Measurements from ENCODE around the gene PTPRD. TPM values are rescaled to one million over a fixed set of nuclear protein-coding genes. Genes with fewer than 3 reads are reported as not detected.

The PTPRD gene
- total and polyA plus RNA-seq, 2 of the 4 experiments (the other 2 are of a cell fraction), result 0.07 to 0.18 TPM

- H2BK5ac ChIP-seq (ENCODE audit: low read depth, low read length, poor library complexity, severe bottlenecking), result no peak overlapping the region
- no peaks in the 10 kb centered on the region for H3K9me1 ChIP-seq (ENCODE audit: insufficient read depth, low read length)
- ChIA-PET CTCF (no interaction called here), POLR2A (ENCODE audit: unreplicated experiment) (no interaction called here)
- H3K27me3 ChIP-seq (ENCODE audit: control insufficient read depth, insufficient read depth, low read length), result no peaks in the 10 kb centered on the region
- WGBS, 2 experiments (ENCODE audit: extremely low coverage in 2 of 2, insufficient read length in 1 of 2), result no CpG with 5 or more reads among the region's 3 CpGs
- no peak overlapping the region for H4K8ac ChIP-seq (ENCODE audit: low read depth in 2 of 2, low read length in 2 of 2)
- H3K4ac ChIP-seq (ENCODE audit: low read depth, low read length), result no peak overlapping the region
- dilution Hi-C loops (cut with HindIII; ENCODE audit: low sequenced_read_pairs, unreplicated experiment), result no loop called here
- peaks cover 3% of the 10 kb centered on the region; the same call in 1 of the 2 replicates for H3K9me3 ChIP-seq (ENCODE audit: control insufficient read depth, insufficient read depth, low read length)
- H3K4me3 ChIP-seq (ENCODE audit: insufficient read depth, low read depth, low read length), result no peak overlapping the region
- H3K18ac ChIP-seq (ENCODE audit: low read depth, low read length), result no peak overlapping the region
- H3K56ac ChIP-seq (ENCODE audit: extremely low read depth, insufficient read depth, low read length), result no peak overlapping the region
- in situ Hi-C loops (cut with MboI; ENCODE audit: low sequenced_read_pairs), result no loop called here
- H2AK5ac ChIP-seq (ENCODE audit: low read depth, low read length), result no peak overlapping the region
- H2BK15ac ChIP-seq (ENCODE audit: low read depth, low read length), result no peak overlapping the region
- BruUV-seq (replicated peaks), result no TSS peak
- no peak overlapping the region for H3K23ac ChIP-seq (ENCODE audit: low read depth, low read length)
- H3K4me2 ChIP-seq (ENCODE audit: low read depth, low read length), result no peak overlapping the region
- H4K20me1 ChIP-seq (ENCODE audit: insufficient read depth, low read length), result no peaks in the 10 kb centered on the region
- no peak overlapping the region for H2BK120ac ChIP-seq (ENCODE audit: low read depth, low read length)
- H2BK20ac ChIP-seq (ENCODE audit: low read depth, low read length), result no peak overlapping the region
- H3K36me3 ChIP-seq (ENCODE audit: control insufficient read depth, insufficient read depth, low read length), result no peaks in the 10 kb centered on the region
- no peak overlapping the region for H2AK9ac ChIP-seq (replicated peaks; ENCODE audit: low read depth, low read length, poor library complexity)
- no peak for DNase-seq
- no peak overlapping the region for H3K27ac ChIP-seq (ENCODE audit: insufficient read depth, low read length)
- no peaks in the 10 kb centered on the region for H3K4me1 ChIP-seq (ENCODE audit: control insufficient read depth, insufficient read depth, low read length)
- H3K9ac ChIP-seq (ENCODE audit: low read depth, low read length), result no peak overlapping the region
- ATAC-seq (ENCODE audit: low read depth), result no peak
- H3K79me1 ChIP-seq (ENCODE audit: low read depth in 1 of 2, low read length in 2 of 2), result no peaks in the 10 kb centered on the region
- no peak overlapping the region for H4K5ac ChIP-seq (ENCODE audit: low read depth, low read length)
- TF ChIP-seq SMC3 (IDR thresholded peaks at IDR 0.05; ENCODE audit: low read depth, low read length) (no peak), MXI1 (IDR thresholded peaks at IDR 0.05; ENCODE audit: borderline replicate concordance, low read depth, low read length) (no peak), MAZ (IDR thresholded peaks at IDR 0.05; ENCODE audit: borderline replicate concordance, low read depth, low read length) (no peak), RCOR1 (IDR thresholded peaks at IDR 0.05; ENCODE audit: insufficient replicate concordance, low read length) (no peak), CHD1 (IDR thresholded peaks at IDR 0.05; ENCODE audit: low read depth, low read length) (no peak)
- no peak overlapping the region for H4K91ac ChIP-seq (ENCODE audit: insufficient read depth, low read depth, low read length)
- H3K14ac ChIP-seq (replicated peaks; ENCODE audit: low read depth, low read length), result no peak overlapping the region
- intact Hi-C loops (cut with micrococcal nuclease), result no loop called here
- no peak overlapping the region for H2AFZ ChIP-seq (replicated peaks; ENCODE audit: low read length, poor library complexity)
These were observed 2231.2 kb downstream of the PTPRD start for GRCh38 chr9:8381601-8382000.
